ENCODE results near the gene DPH3. TPM values are rescaled to one million over a fixed set of nuclear protein-coding genes. Genes with fewer than 3 reads are reported as not detected.

Gene DPH3
- polyA plus RNA-seq, 1 donor (not counting 4 experiments of a cell fraction or from before 2014, with no cell fraction given), result 36.7 TPM

DNA sequence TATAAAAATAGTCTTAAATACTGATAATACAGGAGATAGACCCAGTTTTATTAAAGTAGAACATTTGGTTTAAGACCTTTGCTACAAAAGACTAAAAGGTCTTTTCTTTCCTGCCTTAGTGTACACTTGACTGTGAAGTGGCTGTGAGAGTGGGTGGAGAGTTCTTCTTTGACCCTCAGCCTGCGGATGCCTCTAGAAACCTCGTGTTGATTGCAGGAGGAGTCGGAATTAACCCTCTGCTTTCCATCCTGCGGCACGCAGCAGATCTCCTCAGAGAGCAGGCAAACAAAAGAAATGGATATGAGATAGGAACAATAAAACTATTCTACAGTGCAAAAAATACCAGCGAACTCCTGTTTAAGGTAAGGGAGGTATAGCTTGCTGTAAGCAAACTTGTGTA, 36.8 kb upstream of the DPH3 start:
- FAIRE-seq (no peak), DNase-seq (ENCODE audit: low read depth, low spot score) (no peak)
- Histone ChIP-seq H3K27ac (ENCODE audit: control insufficient read depth, insufficient read depth, low read length) (no peak overlapping the region), H2AFZ (ENCODE audit: control insufficient read depth, low read length) (no peak overlapping the region), H3K27me3 (ENCODE audit: control insufficient read depth, extremely low read depth, insufficient read depth, low read length) (no peaks in the 10 kb centered on the region), H3K9ac (ENCODE audit: control insufficient read depth, extremely low read depth, insufficient read depth, low read length) (no peak overlapping the region), H3K9me1 (ENCODE audit: control insufficient read depth, extremely low read depth, insufficient read depth, low read length) (no peaks in the 10 kb centered on the region), H3K36me3 (ENCODE audit: control insufficient read depth in 2 of 2, extremely low read depth in 1 of 2, insufficient read depth in 2 of 2, low read length in 2 of 2) (peaks cover 11 to 24% of the 10 kb centered on the region in 2 experiments), H3K4me3 (ENCODE audit: control insufficient read depth in 2 of 3, extremely low read depth in 1 of 3, insufficient read depth in 2 of 3, low read depth in 1 of 3, low read length in 3 of 3) (no peak overlapping the region), H3K9me3 (ENCODE audit: control insufficient read depth, low read depth, low read length) (no peaks in the 10 kb centered on the region), H3K4me1 (ENCODE audit: control insufficient read depth, extremely low read depth, insufficient read depth, low read length) (no peaks in the 10 kb centered on the region), H3K4me2 (ENCODE audit: control insufficient read depth, extremely low read depth, insufficient read depth, low read depth, low read length) (no peak overlapping the region), H4K20me1 (ENCODE audit: control insufficient read depth, extremely low read depth, insufficient read depth, low read length) (no peaks in the 10 kb centered on the region), H3K79me2 (ENCODE audit: control insufficient read depth, insufficient read depth, low read length) (no peaks in the 10 kb centered on the region)
- dilution Hi-C loops (cut with MboI; ENCODE audit: extremely low pct_ligation_motif_present, low sequenced_read_pairs), result no loop called here
- TF ChIP-seq EZH2 (IDR thresholded peaks at IDR 0.05; ENCODE audit: low read length), result no peak
- TF ChIP-seq, protein P1, sequence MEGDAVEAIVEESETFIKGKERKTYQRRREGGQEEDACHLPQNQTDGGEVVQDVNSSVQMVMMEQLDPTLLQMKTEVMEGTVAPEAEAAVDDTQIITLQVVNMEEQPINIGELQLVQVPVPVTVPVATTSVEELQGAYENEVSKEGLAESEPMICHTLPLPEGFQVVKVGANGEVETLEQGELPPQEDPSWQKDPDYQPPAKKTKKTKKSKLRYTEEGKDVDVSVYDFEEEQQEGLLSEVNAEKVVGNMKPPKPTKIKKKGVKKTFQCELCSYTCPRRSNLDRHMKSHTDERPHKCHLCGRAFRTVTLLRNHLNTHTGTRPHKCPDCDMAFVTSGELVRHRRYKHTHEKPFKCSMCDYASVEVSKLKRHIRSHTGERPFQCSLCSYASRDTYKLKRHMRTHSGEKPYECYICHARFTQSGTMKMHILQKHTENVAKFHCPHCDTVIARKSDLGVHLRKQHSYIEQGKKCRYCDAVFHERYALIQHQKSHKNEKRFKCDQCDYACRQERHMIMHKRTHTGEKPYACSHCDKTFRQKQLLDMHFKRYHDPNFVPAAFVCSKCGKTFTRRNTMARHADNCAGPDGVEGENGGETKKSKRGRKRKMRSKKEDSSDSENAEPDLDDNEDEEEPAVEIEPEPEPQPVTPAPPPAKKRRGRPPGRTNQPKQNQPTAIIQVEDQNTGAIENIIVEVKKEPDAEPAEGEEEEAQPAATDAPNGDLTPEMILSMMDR (optimal IDR thresholded peaks at IDR 0.05 in 1 of 3, IDR thresholded peaks at IDR 0.05 in 1 of 3, conservative IDR thresholded peaks at IDR 0.05 in 1 of 3; ENCODE audit: extremely low read depth in 1 of 3, insufficient read depth in 2 of 3, low read length in 3 of 3), result no peak

DNA sequence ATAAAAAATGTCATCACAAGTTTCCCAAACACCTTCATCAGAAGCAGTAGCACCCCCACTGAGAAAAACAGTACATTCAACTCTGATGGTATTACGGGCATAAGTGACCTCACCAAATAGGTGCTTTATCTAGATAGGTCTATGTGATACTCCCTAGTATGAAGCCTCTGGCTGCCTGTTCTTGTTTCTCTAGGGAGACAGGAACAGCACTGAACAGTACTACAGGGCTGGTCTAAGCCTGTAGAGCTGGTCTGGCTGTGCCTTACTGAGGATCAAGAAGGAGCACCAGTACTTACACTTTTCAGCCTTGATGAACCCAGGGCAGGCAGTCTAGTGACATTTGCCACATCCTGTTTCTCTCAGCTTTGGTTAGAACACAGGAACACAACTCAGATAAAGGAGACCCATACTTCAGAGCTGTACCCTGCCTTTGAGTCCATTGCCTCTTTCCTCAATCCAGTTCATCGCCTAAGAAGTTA, 36.2 kb upstream of the DPH3 start:
- dilution Hi-C loops (cut with MboI; ENCODE audit: extremely low pct_ligation_motif_present, low sequenced_read_pairs), result no loop called here
- Histone ChIP-seq H2AFZ (ENCODE audit: control insufficient read depth, low read length) (no peak overlapping the region), H3K9ac (ENCODE audit: control insufficient read depth, extremely low read depth, insufficient read depth, low read length) (no peak overlapping the region), H3K4me1 (ENCODE audit: control insufficient read depth, extremely low read depth, insufficient read depth, low read length) (no peaks in the 10 kb centered on the region), H3K27me3 (ENCODE audit: control insufficient read depth, extremely low read depth, insufficient read depth, low read length) (no peaks in the 10 kb centered on the region), H3K27ac (ENCODE audit: control insufficient read depth, insufficient read depth, low read length) (no peak overlapping the region), H3K9me1 (ENCODE audit: control insufficient read depth, extremely low read depth, insufficient read depth, low read length) (no peaks in the 10 kb centered on the region), H3K4me2 (ENCODE audit: control insufficient read depth, extremely low read depth, insufficient read depth, low read depth, low read length) (no peak overlapping the region), H3K9me3 (ENCODE audit: control insufficient read depth, low read depth, low read length) (no peaks in the 10 kb centered on the region), H4K20me1 (ENCODE audit: control insufficient read depth, extremely low read depth, insufficient read depth, low read length) (no peaks in the 10 kb centered on the region), H3K4me3 (ENCODE audit: control insufficient read depth in 2 of 3, extremely low read depth in 1 of 3, insufficient read depth in 2 of 3, low read depth in 1 of 3, low read length in 3 of 3) (no peak overlapping the region), H3K36me3 (ENCODE audit: control insufficient read depth in 2 of 2, extremely low read depth in 1 of 2, insufficient read depth in 2 of 2, low read length in 2 of 2) (peaks cover 12 to 24% of the 10 kb centered on the region in 2 experiments), H3K79me2 (ENCODE audit: control insufficient read depth, insufficient read depth, low read length) (no peaks in the 10 kb centered on the region)
- FAIRE-seq (no peak), DNase-seq (ENCODE audit: low read depth, low spot score) (no peak)
- no peak for TF ChIP-seq EZH2 (IDR thresholded peaks at IDR 0.05; ENCODE audit: low read length)
- TF ChIP-seq, protein P1 (optimal IDR thresholded peaks at IDR 0.05 in 1 of 3, IDR thresholded peaks at IDR 0.05 in 1 of 3, conservative IDR thresholded peaks at IDR 0.05 in 1 of 3; ENCODE audit: extremely low read depth in 1 of 3, insufficient read depth in 2 of 3, low read length in 3 of 3), result no peak
